Measurements from ENCODE around the gene TROAP.

DNA sequence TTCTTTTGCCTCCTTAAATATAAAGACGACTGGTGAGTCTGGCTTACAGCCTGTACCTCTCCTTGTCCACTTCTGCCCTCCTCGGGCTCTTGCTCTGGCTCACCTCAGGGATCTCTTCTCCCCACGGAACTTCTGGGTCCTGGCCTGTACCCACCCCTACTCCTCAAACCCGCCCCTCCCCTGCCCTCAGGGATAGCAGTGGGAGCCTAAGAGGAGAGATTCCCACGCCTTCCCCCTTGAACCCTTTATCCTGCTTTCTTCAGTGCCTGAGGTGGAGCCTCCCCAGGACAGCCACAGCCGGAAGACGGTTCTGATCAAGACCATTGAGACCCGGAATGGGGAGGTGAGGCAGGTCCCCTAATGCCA lies 25.4 kb upstream of the TROAP start:
- TF ChIP-seq ELF4 (IDR thresholded peaks at IDR 0.05), result no peak
- TF ChIP-seq BHLHE40 (IDR thresholded peaks at IDR 0.05; ENCODE audit: borderline replicate concordance), result no peak
- TF ChIP-seq, protein P1, sequence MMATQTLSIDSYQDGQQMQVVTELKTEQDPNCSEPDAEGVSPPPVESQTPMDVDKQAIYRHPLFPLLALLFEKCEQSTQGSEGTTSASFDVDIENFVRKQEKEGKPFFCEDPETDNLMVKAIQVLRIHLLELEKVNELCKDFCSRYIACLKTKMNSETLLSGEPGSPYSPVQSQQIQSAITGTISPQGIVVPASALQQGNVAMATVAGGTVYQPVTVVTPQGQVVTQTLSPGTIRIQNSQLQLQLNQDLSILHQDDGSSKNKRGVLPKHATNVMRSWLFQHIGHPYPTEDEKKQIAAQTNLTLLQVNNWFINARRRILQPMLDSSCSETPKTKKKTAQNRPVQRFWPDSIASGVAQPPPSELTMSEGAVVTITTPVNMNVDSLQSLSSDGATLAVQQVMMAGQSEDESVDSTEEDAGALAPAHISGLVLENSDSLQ (IDR thresholded peaks at IDR 0.05), result no peak
